NCI-H460 (cell line): ENCODE results near the gene NAA30. TPM values are rescaled to one million over a fixed set of nuclear protein-coding genes. Genes with fewer than 3 reads are reported as not detected.
"Not testable (repeated sequence)": the region's sequence is repeated elsewhere in the genome, so short reads cannot be mapped to it uniquely, and the experiment has no call there.

Experiments used
- DNase-seq: peaks from one replicate; pipeline ENCODE4 v3.0.0-alpha.2; 2016; ENCODE audit warnings: low read depth; ENCODE audit errors: extremely low read depth
- polyA plus RNA-seq: library from polyadenylated mRNA; depleted of rRNA; stranded (reverse); fragments of >200 nt; gene quantifications from 2 replicates; pipeline ENCODE4 v1.2.3, GENCODE V29; 2014; cell fraction: nucleus; rRNA removed
- total RNA-seq: library from RNA; depleted of rRNA; stranded (reverse); fragments of >200 nt; shearing (Covaris generic); gene quantifications from 2 replicates; pipeline ENCODE4 v1.2.3, GENCODE V29; 2014; rRNA removed

Gene NAA30
- 30.9 and 32.7 TPM in 2 replicates for total RNA-seq
- 10.1 and 12.4 TPM in 2 replicates for polyA plus RNA-seq

- DNase-seq = peak; percentile 92
These were observed at the start of gene NAA30 for GRCh38 chr14:57390037-57390805. Gene NAA30 (plus strand): TSS chr14:57390586. CDS start chr14:57390958, 372 bp downstream.

- peak; percentile 11 for DNase-seq
These were observed 46.7 kb upstream of the NAA30 start for GRCh38 chr14:57343545-57344297.

GRCh38 chr14:57345106-57345505 is 45.3 kb upstream of the NAA30 start:
- DNase-seq = no peak

GRCh38 chr14:57346741-57347140 is 43.6 kb upstream of the NAA30 start:
- no peak for DNase-seq

- DNase-seq = no peak
These were observed 37.8 kb upstream of the NAA30 start for GRCh38 chr14:57352396-57353170.

- DNase-seq = no peak
These were observed 35.1 kb upstream of the NAA30 start for GRCh38 chr14:57355081-57355800.

DNA sequence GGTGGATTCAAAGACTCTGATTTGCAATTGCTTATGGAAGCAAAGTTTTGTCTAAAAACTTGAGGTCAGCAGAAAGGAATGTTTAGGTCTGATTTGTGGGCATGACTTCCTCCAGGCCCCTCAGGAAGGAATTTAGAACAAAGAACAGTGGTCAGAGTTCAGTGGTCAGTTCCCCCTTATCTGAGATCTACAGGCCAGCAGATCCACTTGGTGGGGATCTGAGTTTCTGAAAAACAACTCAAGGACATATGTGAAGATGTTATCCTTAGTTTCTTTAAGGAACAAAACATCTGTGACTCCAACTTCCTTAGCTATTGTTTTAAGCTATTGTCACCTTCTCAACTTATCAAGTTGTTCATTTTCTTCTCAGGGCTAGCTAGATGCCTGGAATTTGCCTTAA is 28.0 kb upstream of the NAA30 start:
- no peak for DNase-seq

DNA sequence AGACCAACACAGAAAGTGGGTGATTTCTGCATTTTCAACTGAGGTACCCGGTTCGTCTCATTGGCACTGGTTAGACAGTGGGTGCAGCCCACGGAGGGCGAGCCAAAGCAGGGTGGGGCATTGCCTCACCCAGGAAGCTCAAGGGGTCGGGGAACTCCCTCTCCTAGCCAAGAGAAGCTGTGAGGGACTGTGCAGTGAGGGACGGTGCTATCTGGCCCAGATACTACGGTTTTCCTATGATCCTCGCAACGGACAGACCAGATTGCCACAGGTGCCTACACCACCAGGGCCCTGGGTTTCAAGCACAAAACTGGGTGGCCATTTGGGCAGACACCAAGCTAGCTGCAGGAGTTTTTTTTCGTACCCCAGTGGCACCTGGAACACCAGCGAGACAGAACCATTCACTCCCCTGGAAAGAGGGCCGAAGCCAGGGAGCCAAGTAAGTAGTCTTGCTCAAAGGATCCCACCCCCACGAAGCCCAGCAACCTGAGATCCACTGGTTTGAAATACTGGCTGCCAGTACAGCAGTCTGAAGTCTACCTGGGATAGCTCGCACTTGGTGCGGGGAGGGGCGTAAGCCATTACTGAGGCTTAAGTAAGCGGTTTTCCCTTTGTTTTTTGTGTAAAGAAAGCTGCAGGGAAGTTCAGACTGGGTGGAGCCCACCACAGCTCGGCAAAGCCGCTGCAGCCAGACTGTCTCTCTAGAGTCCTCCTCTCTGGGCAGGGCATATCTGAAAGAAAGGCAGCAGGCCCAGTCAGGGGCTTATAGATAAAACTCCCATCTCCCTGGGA is 25.5 kb upstream of the NAA30 start:
- DNase-seq = no peak

DNA sequence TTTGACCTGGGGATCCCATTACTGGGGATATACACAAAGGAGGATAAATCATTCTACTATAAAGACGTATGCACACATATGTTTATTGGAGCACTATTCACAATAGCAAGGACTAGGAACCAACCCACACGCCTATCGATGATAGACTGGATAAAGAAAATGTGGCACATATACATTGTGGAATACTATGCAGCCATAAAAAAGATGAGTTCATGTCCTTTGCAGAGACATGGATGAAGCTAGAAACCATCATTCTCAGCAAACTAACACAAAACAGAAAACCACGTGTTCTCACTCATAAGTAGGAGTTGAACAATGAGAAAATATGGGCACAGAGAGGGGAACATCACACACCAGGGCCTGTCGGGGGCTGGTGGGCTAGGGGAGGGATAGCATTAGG is 20.2 kb upstream of the NAA30 start:
- not testable (repeated sequence) for DNase-seq

DNA sequence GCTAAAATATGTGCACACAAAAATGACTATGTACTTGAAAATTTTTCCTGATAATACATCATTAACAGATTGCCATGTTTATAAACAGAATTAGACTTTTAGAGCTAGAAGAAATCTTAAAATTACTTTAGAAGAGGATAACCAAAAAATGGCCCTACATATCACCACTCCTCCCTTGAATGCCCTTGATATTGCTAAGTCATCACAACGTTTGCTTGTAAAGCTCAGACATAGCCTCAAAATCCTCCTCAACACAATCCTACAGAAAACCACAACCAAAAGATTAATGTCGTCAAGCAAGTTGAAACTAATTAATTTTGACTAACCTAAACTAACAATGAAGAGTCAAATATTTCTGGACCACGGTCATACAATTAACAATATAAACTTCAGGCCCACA is 19.4 kb upstream of the NAA30 start:
- no peak for DNase-seq

- no peak for DNase-seq
These were observed 15.2 kb upstream of the NAA30 start for GRCh38 chr14:57375156-57375555.

- no peak for DNase-seq
These were observed 11.7 kb upstream of the NAA30 start for GRCh38 chr14:57378661-57379060.

DNA sequence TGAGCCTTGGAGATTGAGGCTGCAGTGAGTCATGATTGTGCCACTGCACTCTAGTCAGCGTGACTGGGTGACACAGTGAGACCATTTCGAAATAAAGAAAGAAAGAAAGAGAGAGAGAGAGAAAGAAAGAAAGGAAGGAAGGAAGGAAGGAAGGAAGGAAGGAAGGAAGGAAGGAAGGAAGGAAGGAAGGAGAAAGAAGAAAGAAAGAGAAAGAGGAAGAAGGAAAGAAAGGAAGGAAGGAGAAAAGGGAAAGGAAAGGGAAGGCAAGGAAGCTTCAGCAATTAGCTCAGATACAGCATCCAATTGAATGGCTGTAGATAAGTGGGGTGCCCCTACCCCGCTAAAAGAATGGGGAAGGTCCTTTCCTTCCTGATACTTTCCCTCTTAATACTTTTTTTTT is 9.5 kb upstream of the NAA30 start:
- no peak for DNase-seq

- DNase-seq = no peak
These were observed 8.1 kb upstream of the NAA30 start for GRCh38 chr14:57382283-57382682.

DNA sequence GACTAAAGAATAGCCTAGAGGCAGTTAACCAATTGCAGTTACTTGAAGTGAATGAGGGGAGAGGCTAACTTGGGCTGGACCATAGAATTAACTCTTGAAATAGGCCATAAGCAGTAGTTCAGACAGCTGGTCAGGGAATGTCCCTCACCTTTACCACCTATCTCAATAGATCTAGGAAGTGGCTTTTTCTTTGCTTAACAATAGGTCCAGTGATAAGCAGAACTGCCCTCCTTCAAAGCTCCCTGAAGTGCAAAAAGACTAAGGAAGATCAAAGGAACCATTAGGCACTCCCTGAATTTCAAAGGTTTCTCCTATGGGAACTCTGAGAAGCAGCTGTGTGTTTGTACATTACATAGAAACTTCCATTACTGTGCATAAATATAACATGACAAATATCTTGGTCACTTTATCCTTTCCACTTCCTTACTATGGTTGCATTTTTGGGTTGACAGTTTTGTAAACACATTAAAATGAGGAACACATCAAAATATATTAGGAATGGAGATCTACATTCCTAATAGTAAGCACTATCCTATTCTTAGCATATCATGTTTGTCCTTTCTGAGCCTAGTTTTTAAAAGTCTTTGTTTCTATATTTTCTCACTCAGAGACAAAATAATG is 7.2 kb upstream of the NAA30 start:
- DNase-seq = no peak

- DNase-seq = no peak
These were observed 2.3 kb upstream of the NAA30 start for GRCh38 chr14:57388067-57388466.

GRCh38 chr14:57389646-57390036 is 745 bp upstream of the NAA30 start:
- no peak for DNase-seq

DNA sequence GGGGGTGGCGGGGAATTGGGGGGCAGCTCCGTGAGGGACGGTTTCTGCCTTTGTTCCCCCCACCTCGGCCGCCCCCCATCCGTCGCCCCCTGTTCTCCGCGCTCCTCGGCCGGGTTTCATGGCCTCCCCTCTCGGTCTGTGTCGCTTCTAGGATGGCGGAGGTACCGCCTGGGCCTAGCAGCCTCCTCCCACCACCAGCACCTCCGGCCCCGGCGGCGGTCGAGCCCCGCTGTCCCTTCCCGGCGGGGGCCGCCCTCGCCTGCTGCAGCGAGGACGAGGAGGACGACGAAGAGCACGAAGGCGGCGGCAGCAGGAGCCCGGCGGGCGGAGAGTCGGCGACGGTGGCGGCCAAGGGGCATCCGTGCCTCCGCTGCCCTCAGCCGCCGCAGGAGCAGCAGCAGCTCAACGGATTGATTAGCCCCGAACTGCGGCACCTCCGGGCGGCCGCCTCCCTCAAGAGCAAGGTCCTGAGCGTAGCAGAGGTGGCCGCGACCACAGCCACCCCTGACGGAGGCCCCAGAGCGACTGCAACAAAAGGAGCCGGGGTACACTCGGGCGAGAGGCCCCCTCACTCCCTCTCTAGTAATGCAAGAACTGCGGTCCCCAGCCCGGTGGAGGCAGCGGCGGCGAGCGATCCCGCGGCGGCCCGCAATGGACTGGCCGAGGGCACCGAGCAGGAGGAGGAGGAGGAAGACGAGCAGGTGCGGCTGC is 575 bp downstream of the NAA30 start:
- no peak for DNase-seq
